NCI-H2227 treated with DMSO at 0.1 percent for 48 hours (cell line): Measurements from ENCODE around the gene SPATA6L.

Source experiments
- DNase-seq: peaks from one replicate; lab custom pipeline; 2025; lab: John Stamatoyannopoulos, UW

Gene SPATA6L

GRCh38 chr9:4583001-4583400, 83.3 kb downstream of the SPATA6L start:
- DNase-seq = no peak

DNA sequence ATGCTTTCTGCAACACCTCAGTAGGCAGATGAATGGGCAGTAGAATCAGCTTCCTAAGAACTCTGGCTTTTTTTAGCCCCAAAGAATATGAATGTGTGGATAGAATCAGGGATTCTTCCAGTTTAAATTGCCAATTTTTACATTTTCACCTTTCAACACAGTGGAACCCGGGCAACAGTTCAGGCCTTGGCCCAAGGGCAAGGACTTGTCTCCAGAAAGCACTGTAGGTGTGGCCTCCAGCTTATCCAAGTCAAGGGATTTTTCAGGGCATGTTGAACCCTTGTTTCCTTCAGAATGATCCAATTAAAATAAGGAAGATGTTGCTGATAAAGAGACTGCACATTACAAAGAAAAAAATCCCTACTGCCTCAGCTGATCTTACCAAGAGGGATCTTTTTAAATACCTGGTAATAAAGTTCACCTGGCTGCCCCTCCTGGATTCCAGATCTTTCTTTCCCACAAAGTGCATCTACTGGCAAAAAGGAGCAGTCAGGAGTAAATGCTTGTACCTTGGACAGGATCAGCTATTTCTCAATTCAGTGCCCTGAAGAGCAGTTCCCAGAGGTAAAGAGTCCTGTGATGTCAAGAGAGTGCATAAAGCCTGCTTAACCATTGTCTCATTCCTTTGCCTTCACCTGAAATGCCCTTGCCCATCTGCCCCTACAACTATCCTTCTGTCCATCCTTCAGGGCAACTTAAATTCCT, 84.3 kb downstream of the SPATA6L start:
- no peak for DNase-seq

GRCh38 chr9:4581035-4581760, 85.1 kb downstream of the SPATA6L start:
- DNase-seq = no peak

GRCh38 chr9:4579001-4579400, 87.3 kb downstream of the SPATA6L start:
- DNase-seq = no peak

DNA sequence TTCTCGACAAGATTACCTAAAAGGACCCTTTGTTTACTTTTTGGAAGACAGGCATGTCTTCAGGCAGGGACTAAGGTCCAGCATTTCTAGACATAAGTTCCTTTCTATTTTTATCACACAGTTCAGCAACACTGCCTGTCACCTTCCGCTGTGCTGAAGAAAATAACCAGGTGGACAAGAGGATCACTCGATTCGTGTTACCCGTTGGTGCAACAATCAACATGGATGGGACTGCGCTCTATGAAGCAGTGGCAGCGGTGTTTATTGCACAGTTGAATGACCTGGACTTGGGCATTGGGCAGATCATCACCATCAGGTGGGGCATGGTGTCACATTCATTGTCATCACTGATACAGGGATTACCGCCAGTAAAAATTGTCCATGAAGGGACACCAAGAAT, 89.8 kb downstream of the SPATA6L start:
- no peak for DNase-seq

DNA sequence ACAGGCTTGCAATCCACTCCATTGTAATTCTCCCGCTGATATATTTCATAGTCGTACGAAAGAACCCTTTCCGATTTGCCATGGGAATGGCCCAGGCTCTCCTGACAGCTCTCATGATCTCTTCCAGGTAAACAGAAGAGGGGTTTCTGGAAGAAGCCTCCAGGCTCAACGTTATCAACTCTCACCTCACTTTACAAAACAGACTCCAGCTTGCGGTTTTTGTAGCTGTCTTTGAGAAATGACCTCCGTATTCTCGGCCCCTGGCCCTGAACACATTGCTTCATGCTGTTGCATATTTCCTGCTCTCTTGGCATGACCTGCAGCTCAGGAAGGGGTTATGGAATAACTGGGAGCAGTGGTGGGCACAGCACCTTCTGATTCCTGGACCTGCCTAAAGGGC, 90.3 kb downstream of the SPATA6L start:
- DNase-seq = no peak

DNA sequence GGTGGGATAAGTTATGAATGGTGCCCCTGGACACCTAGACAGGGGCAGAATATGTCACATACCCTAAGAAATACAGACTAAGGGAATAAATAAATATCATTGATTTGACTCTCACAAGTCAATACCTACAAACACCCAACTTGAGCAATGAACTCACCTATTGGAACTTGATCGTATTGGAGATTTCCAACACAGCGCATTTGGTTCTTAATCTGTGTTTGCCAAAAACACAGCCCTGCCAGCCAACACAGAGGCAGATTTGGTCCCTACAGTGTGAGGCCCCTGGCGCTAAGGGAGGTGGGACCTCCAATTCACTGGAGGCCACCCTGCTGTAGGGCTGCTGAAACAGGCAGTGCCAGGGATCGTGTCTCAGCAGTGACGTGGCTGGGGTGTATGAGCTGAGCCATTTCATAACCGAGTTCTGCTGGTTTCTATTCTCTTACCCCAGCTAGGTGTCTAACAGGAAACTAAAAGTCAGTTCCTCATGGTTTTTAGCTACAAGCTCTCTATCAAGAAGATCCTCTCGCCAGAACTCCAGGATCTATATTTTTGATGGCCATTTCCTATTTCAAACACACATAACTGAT, 91.5 kb downstream of the SPATA6L start:
- no peak for DNase-seq

GRCh38 chr9:4573634-4574389, 92.5 kb downstream of the SPATA6L start:
- peak; percentile 76 for DNase-seq

- no peak for DNase-seq
Measured at GRCh38 chr9:4573176-4573575, 93.1 kb downstream of the SPATA6L start.

GRCh38 chr9:4572184-4572826, 94.0 kb downstream of the SPATA6L start:
- DNase-seq = no peak

DNA sequence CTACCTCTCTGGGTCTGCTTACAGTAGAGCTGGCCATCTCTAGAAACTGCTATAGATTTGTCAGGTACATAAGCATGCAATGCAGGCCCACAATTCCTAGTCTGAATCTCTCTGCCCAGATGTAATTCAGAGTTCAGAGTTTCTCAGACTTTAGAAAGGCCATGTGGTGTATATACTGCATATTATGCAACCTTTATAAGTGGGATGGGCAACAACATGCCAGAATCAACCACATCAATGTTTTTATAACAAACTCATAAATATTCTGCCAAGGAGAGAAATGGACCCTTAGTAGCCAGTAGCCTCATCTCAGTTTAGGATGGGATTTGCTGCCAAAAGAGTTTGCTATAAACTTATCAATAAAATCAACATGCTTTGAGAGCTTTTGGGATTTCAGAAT, 97.2 kb downstream of the SPATA6L start:
- DNase-seq = no peak

- DNase-seq = no peak
Measured at GRCh38 chr9:4567601-4568000, 98.7 kb downstream of the SPATA6L start.

- no peak for DNase-seq
Measured at GRCh38 chr9:4566806-4567205, 99.5 kb downstream of the SPATA6L start.

- DNase-seq = no peak
Measured at GRCh38 chr9:4563105-4563504, 103.2 kb downstream of the SPATA6L start.

DNA sequence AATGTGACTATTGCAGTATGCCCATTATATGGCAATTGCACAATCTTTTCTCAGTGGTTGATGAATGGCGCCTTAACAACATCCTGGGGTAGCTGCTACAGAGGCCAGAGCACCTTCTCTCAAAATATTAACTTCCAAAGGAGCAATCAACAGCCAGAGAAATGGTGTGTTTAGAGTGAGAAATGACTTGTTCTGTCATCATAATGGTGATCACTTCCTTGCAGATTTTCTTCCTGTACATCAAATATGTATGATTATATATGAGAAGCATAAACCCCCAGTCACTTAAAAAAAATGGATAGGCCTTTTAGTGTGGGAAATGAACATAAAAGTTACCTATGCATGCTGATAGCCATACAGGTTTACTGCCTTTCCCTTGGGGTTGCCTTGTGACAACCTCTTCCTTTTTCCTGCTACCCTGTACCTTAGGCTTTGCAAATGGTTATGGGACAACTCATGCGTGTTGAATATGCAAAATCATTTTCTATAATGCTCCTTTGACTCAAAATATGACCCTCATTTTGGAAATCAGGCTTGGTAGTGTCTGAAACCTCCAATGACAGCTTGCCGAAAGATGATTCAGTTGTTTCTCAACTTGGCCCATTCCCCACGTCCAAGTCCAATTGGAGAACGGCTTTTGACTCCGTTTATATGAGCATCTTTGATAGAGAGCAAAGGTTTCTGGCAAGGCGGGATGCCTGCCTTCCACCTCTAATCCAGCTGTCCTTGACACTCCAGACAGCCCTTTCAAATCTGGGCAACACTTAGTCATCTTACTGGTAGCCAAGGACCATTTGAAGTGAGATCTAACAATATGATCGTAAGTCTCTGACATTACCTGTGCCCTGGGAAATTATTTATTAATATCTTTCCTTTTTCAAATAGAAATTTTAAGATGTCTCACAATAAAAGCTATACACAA, 106.8 kb downstream of the SPATA6L start:
- no peak for DNase-seq

- no peak for DNase-seq
Measured at GRCh38 chr9:4558371-4558998, 107.8 kb downstream of the SPATA6L start.

DNA sequence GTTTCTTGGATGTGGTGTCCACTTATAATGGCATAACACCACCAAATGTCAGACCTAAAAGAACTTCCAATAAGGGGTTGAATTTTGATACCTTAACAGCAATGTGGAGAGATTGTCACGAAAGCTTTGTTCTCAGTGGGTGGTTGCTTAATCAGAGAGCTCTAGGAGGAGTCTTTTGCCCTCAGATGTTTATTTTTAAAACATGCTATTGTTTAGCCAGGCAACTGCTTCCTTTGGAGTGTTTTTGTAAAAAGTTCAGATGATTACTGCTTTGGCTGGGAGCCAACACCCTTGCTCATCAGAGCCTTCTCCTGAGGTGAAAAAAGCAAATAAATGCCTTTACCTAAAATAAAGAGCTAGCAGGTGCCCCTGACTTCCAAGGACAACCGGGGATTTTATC, 111.0 kb downstream of the SPATA6L start:
- DNase-seq = peak; percentile 85

DNA sequence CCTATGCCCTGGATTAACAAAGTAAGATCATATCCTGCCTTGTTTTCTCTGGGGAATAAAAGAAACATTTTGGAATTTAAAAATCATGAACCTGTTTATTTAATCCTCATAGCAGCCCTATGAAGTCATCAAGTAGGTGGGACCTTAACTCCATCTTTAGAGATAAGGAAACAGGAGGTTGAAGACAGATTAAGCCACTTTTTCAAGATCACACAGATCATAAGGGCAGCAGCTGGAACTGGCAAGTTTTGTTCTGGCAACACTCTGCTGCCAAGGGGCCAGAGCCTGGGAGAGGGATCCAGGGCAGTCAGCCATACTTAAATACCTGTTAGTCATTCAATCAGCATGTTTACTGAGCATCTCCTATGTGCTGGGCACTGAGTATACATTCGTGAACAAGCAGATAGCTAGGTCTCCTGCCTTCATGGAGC, 112.3 kb downstream of the SPATA6L start:
- no peak for DNase-seq

DNA sequence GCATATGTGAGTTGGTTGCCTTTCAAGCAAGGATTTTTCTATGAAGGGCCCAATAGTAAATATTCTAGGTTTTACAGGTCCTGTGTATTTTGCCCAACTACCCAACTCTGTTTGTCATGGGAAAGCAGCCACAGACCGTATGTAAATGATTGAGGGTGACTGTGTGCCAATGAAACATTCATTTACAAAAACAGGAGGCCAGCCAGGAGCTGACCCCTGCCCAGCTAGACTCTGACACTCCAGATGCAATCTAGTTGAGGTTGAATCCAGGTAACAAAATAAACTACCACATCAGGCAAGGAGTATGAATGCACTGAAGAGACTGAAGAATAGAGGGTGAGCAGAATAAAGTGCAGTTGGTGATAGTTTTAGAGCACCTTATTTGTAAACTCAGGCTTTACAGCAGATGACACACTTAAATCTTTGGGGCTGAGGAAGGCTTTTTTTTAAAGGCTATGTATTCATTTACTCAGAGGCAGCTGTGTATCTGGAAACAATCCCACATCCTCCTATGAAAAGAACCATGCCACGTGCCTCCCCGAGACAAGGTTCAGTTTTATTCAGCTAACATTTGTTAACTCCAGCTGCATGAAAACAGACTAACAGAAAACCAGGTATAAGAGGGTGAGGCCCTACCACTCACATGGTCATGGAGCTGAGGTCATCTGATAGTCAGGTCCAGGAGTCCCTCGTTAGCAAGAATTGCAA, 115.3 kb downstream of the SPATA6L start:
- no peak for DNase-seq

- no peak for DNase-seq
Measured at GRCh38 chr9:4549751-4550295, 116.5 kb downstream of the SPATA6L start.
